Measurements from ENCODE around the gene SLC9A4. TPM values are rescaled to one million over a fixed set of nuclear protein-coding genes. Genes with fewer than 3 reads are reported as not detected.

The SLC9A4 gene
- total RNA-seq, 4 donors from 2014 or later = 1.2 TPM; not detected in 3

GRCh38 chr2:102508863-102509262, 35.8 kb downstream of the SLC9A4 start:
- Histone ChIP-seq H3K36me3 (no peaks in the 10 kb centered on the region), H3K27me3 (no peaks in the 10 kb centered on the region), H3K4me3 (no peak overlapping the region), H3K9me3 (no peaks in the 10 kb centered on the region), H3K4me1 (no peaks in the 10 kb centered on the region), H3K27ac (no peak overlapping the region)
- TF ChIP-seq, protein P1, sequence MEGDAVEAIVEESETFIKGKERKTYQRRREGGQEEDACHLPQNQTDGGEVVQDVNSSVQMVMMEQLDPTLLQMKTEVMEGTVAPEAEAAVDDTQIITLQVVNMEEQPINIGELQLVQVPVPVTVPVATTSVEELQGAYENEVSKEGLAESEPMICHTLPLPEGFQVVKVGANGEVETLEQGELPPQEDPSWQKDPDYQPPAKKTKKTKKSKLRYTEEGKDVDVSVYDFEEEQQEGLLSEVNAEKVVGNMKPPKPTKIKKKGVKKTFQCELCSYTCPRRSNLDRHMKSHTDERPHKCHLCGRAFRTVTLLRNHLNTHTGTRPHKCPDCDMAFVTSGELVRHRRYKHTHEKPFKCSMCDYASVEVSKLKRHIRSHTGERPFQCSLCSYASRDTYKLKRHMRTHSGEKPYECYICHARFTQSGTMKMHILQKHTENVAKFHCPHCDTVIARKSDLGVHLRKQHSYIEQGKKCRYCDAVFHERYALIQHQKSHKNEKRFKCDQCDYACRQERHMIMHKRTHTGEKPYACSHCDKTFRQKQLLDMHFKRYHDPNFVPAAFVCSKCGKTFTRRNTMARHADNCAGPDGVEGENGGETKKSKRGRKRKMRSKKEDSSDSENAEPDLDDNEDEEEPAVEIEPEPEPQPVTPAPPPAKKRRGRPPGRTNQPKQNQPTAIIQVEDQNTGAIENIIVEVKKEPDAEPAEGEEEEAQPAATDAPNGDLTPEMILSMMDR (IDR thresholded peaks at IDR 0.05) = no peak
- no peak for TF ChIP-seq POLR2A (IDR thresholded peaks at IDR 0.05)
- intact Hi-C loops (cut with DNase I; ENCODE audit: low total_unique reads) = no loop called here
- no peak for DNase-seq

- Histone ChIP-seq H3K27me3 (no peaks in the 10 kb centered on the region), H3K9me3 (no peaks in the 10 kb centered on the region), H3K4me1 (no peaks in the 10 kb centered on the region), H3K36me3 (no peaks in the 10 kb centered on the region), H3K27ac (no peak overlapping the region), H3K4me3 (no peak overlapping the region)
- intact Hi-C loops (cut with DNase I; ENCODE audit: low total_unique reads) = no loop called here
- TF ChIP-seq, protein P1 (IDR thresholded peaks at IDR 0.05) = no peak
- TF ChIP-seq POLR2A (IDR thresholded peaks at IDR 0.05) = no peak
- no peak for DNase-seq
Measured at GRCh38 chr2:102509749-102510148, 36.7 kb downstream of the SLC9A4 start.

- intact Hi-C loops (cut with DNase I; ENCODE audit: low total_unique reads) = no loop called here
- no peak overlapping the region for H3K4me3 ChIP-seq
- no peaks in the 10 kb centered on the region for H3K36me3 ChIP-seq
- H3K27ac ChIP-seq = no peak overlapping the region
- no peaks in the 10 kb centered on the region for H3K4me1 ChIP-seq
- TF ChIP-seq, protein P1 (IDR thresholded peaks at IDR 0.05) = no peak
- no peak for TF ChIP-seq POLR2A (IDR thresholded peaks at IDR 0.05)
- no peak for DNase-seq
- no peaks in the 10 kb centered on the region for H3K9me3 ChIP-seq
- H3K27me3 ChIP-seq = no peaks in the 10 kb centered on the region
Measured at GRCh38 chr2:102510791-102511575, 38.0 kb downstream of the SLC9A4 start.

DNA sequence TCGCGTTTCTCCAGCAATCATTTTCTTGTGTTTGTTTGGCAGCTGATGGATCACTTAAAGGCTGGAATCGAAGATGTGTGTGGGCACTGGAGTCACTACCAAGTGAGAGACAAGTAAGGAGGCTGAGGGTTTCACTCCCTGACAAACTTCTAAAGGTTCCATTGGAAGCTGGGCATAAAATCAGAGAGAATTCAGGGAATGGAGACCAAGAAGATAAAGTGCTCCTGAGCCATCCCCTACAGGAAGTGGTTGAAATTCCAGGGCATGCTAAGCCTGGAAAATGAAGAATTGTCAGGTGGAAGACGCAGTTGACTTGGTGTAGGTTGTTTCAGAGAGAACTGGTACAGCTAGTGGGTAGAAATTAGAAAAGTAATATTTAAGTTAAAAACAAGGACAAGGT, 39.1 kb downstream of the SLC9A4 start:
- Histone ChIP-seq H3K4me3 (no peak overlapping the region), H3K9me3 (no peaks in the 10 kb centered on the region), H3K36me3 (no peaks in the 10 kb centered on the region), H3K27ac (no peak overlapping the region), H3K4me1 (no peaks in the 10 kb centered on the region), H3K27me3 (no peaks in the 10 kb centered on the region)
- no peak for DNase-seq
- intact Hi-C loops (cut with DNase I; ENCODE audit: low total_unique reads) = no loop called here
- no peak for TF ChIP-seq POLR2A (IDR thresholded peaks at IDR 0.05)
- TF ChIP-seq, protein P1 (IDR thresholded peaks at IDR 0.05) = no peak

DNA sequence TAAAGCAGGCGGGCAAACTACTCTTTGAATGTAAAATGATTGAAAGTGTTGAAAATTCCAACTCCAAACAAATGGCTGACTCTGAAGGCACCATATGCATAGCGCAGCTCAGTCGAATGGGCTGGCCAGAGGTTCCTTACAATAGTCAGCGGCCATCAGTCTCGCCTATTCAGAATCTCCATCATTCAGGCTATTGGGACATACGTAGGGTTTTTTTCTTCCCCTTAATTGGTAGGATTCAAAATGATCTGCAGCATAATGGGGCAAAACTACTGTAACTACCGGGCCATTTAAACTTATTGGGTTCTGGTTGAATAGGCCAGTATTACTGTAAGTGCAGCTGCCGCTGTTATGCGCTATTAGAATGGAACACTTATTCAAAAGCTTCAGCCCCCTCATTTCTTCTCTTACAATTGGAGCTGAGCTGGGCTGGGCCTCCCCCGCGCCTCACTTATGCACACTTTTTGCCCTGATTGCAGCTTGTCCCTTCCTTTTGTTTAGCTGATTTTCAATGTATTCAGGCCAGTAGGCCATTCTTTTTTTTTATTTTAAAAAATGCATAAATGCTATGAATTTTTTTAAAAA, 40.4 kb downstream of the SLC9A4 start:
- no peaks in the 10 kb centered on the region for H3K27me3 ChIP-seq
- H3K27ac ChIP-seq = no peak overlapping the region
- TF ChIP-seq, protein P1 (IDR thresholded peaks at IDR 0.05) = no peak
- TF ChIP-seq POLR2A (IDR thresholded peaks at IDR 0.05) = no peak
- H3K36me3 ChIP-seq = no peaks in the 10 kb centered on the region
- no peaks in the 10 kb centered on the region for H3K9me3 ChIP-seq
- no peaks in the 10 kb centered on the region for H3K4me1 ChIP-seq
- no peak for DNase-seq
- intact Hi-C loops (cut with DNase I; ENCODE audit: low total_unique reads) = no loop called here
- H3K4me3 ChIP-seq = no peak overlapping the region

Data from uterus (tissue), 4 donors.